ENCODE results near the gene HSPB9.
"Not testable (repeated sequence)": the region's sequence is repeated elsewhere in the genome, so short reads cannot be mapped to it uniquely, and the experiment has no call there.

HSPB9 gene

GRCh38 chr17:42136654-42137051 is 14.0 kb downstream of the HSPB9 start:
- Histone ChIP-seq H3K27me3 (ENCODE audit: insufficient read depth, low read length) (no peaks in the 10 kb centered on the region), H3K4me1 (ENCODE audit: insufficient read depth, low read length) (peaks cover 10% of the 10 kb centered on the region; the same call in 1 of the 2 replicates), H3K36me3 (ENCODE audit: insufficient read depth, low read length) (peaks cover 10% of the 10 kb centered on the region), H3K9ac (ENCODE audit: low read depth, low read length) (no peak overlapping the region), H3K4me3 (ENCODE audit: low read length) (no peak overlapping the region), H3K27ac (ENCODE audit: low read depth, low read length) (no peak overlapping the region), H3K9me3 (ENCODE audit: insufficient read depth, low read depth, low read length) (no peaks in the 10 kb centered on the region)
- WGBS, result 95% methylated on average over 3 of the region's 3 CpGs

- no peak overlapping the region for H3K27ac ChIP-seq (ENCODE audit: low read depth, low read length)
- peaks cover 12% of the 10 kb centered on the region for H3K36me3 ChIP-seq (ENCODE audit: insufficient read depth, low read length)
- no peak overlapping the region for H3K4me3 ChIP-seq (ENCODE audit: low read length)
- no peak overlapping the region for H3K9ac ChIP-seq (ENCODE audit: low read depth, low read length)
- 0 out of 2 replicates have a peak, but pooled peaks cover 5% of the 10 kb centered on the region for H3K4me1 ChIP-seq (ENCODE audit: insufficient read depth, low read length)
- H3K27me3 ChIP-seq (ENCODE audit: insufficient read depth, low read length), result no peaks in the 10 kb centered on the region
- 91% methylated on average over 7 of the region's 7 CpGs for WGBS
- no peaks in the 10 kb centered on the region for H3K9me3 ChIP-seq (ENCODE audit: insufficient read depth, low read depth, low read length)
These were observed 16.3 kb downstream of the HSPB9 start for GRCh38 chr17:42138749-42139492.

GRCh38 chr17:42140690-42141089 is 18.1 kb downstream of the HSPB9 start:
- H3K9ac ChIP-seq (ENCODE audit: low read depth, low read length); H3K4me3 ChIP-seq (ENCODE audit: low read length); H3K27me3 ChIP-seq (ENCODE audit: insufficient read depth, low read length); H3K4me1 ChIP-seq (ENCODE audit: insufficient read depth, low read length); H3K9me3 ChIP-seq (ENCODE audit: insufficient read depth, low read depth, low read length); H3K27ac ChIP-seq (ENCODE audit: low read depth, low read length): not testable (repeated sequence)
- WGBS, result 89% methylated on average over 7 of the region's 7 CpGs
- H3K36me3 ChIP-seq (ENCODE audit: insufficient read depth, low read length), result peaks cover 17% of the 10 kb centered on the region

- no peak overlapping the region for H3K27ac ChIP-seq (ENCODE audit: low read depth, low read length)
- H3K9me3 ChIP-seq (ENCODE audit: insufficient read depth, low read depth, low read length), result no peaks in the 10 kb centered on the region
- 95% methylated on average over 8 of the region's 8 CpGs for WGBS
- H3K36me3 ChIP-seq (ENCODE audit: insufficient read depth, low read length), result peaks cover 17% of the 10 kb centered on the region
- H3K9ac ChIP-seq (ENCODE audit: low read depth, low read length), result no peak overlapping the region
- no peaks in the 10 kb centered on the region for H3K27me3 ChIP-seq (ENCODE audit: insufficient read depth, low read length)
- H3K4me1 ChIP-seq (ENCODE audit: insufficient read depth, low read length), result no peaks in the 10 kb centered on the region
- no peak overlapping the region for H3K4me3 ChIP-seq (ENCODE audit: low read length)
These were observed 18.8 kb downstream of the HSPB9 start for GRCh38 chr17:42141382-42141781.

GRCh38 chr17:42142371-42142896 is 19.8 kb downstream of the HSPB9 start:
- H3K27ac ChIP-seq (ENCODE audit: low read depth, low read length), result no peak overlapping the region
- H3K9ac ChIP-seq (ENCODE audit: low read depth, low read length), result no peak overlapping the region
- no peaks in the 10 kb centered on the region for H3K4me1 ChIP-seq (ENCODE audit: insufficient read depth, low read length)
- WGBS, result 94% methylated on average over 7 of the region's 7 CpGs
- H3K9me3 ChIP-seq (ENCODE audit: insufficient read depth, low read depth, low read length), result no peaks in the 10 kb centered on the region
- H3K4me3 ChIP-seq (ENCODE audit: low read length), result no peak overlapping the region
- no peaks in the 10 kb centered on the region for H3K27me3 ChIP-seq (ENCODE audit: insufficient read depth, low read length)
- H3K36me3 ChIP-seq (ENCODE audit: insufficient read depth, low read length), result peaks cover 21% of the 10 kb centered on the region

GRCh38 chr17:42143138-42143537 is 20.5 kb downstream of the HSPB9 start:
- H3K9me3 ChIP-seq (ENCODE audit: insufficient read depth, low read depth, low read length); H3K27ac ChIP-seq (ENCODE audit: low read depth, low read length); H3K4me1 ChIP-seq (ENCODE audit: insufficient read depth, low read length); H3K27me3 ChIP-seq (ENCODE audit: insufficient read depth, low read length); H3K9ac ChIP-seq (ENCODE audit: low read depth, low read length); H3K4me3 ChIP-seq (ENCODE audit: low read length): not testable (repeated sequence)
- peaks cover 21% of the 10 kb centered on the region for H3K36me3 ChIP-seq (ENCODE audit: insufficient read depth, low read length)
- 97% methylated on average over 4 of the region's 4 CpGs for WGBS

- WGBS, result 97% methylated on average over 13 of the region's 13 CpGs
These were observed 24.5 kb downstream of the HSPB9 start for GRCh38 chr17:42146911-42147607.

GRCh38 chr17:42153919-42154742 is 31.5 kb downstream of the HSPB9 start:
- H3K9ac ChIP-seq (ENCODE audit: low read depth, low read length), result peak overlapping the region; percentile 77
- H3K36me3 ChIP-seq (ENCODE audit: insufficient read depth, low read length), result peaks cover 4% of the 10 kb centered on the region; the same call in 1 of the 2 replicates
- peaks cover 5% of the 10 kb centered on the region; the same call in 1 of the 2 replicates for H3K4me1 ChIP-seq (ENCODE audit: insufficient read depth, low read length)
- H3K4me3 ChIP-seq (ENCODE audit: low read length), result peak overlapping the region; percentile 89
- H3K9me3 ChIP-seq (ENCODE audit: insufficient read depth, low read depth, low read length), result no peaks in the 10 kb centered on the region
- no peaks in the 10 kb centered on the region for H3K27me3 ChIP-seq (ENCODE audit: insufficient read depth, low read length)
- peak overlapping the region; percentile 36; the same call in 1 of the 2 replicates for H3K27ac ChIP-seq (ENCODE audit: low read depth, low read length)
- 16% methylated on average over 9 of the region's 15 CpGs for WGBS

More at GRCh38 chr17:42146911-42147607, 24.5 kb downstream of the HSPB9 start:
- Histone ChIP-seq H3K4me1 (ENCODE audit: insufficient read depth, low read length) (no peaks in the 10 kb centered on the region), H3K9me3 (ENCODE audit: insufficient read depth, low read depth, low read length) (no peaks in the 10 kb centered on the region), H3K4me3 (ENCODE audit: low read length) (no peak overlapping the region), H3K9ac (ENCODE audit: low read depth, low read length) (no peak overlapping the region), H3K36me3 (ENCODE audit: insufficient read depth, low read length) (peaks cover 26% of the 10 kb centered on the region), H3K27ac (ENCODE audit: low read depth, low read length) (no peak overlapping the region), H3K27me3 (ENCODE audit: insufficient read depth, low read length) (no peaks in the 10 kb centered on the region)

GRCh38 chr17:42155614-42156045 is 33.0 kb downstream of the HSPB9 start:
- peaks cover 5% of the 10 kb centered on the region; the same call in 1 of the 2 replicates for H3K4me1 ChIP-seq (ENCODE audit: insufficient read depth, low read length)
- WGBS, result 6% methylated on average over 17 of the region's 17 CpGs

GRCh38 chr17:42159796-42160530 is 37.4 kb downstream of the HSPB9 start:
- Histone ChIP-seq H3K27ac (ENCODE audit: low read depth, low read length) (no peak overlapping the region), H3K27me3 (ENCODE audit: insufficient read depth, low read length) (no peaks in the 10 kb centered on the region), H3K4me3 (ENCODE audit: low read length) (no peak overlapping the region), H3K4me1 (ENCODE audit: insufficient read depth, low read length) (no peaks in the 10 kb centered on the region), H3K9ac (ENCODE audit: low read depth, low read length) (no peak overlapping the region), H3K9me3 (ENCODE audit: insufficient read depth, low read depth, low read length) (no peaks in the 10 kb centered on the region), H3K36me3 (ENCODE audit: insufficient read depth, low read length) (no peaks in the 10 kb centered on the region)
- WGBS, result 91% methylated on average over 14 of the region's 14 CpGs

More at GRCh38 chr17:42155614-42156045, 33.0 kb downstream of the HSPB9 start:
- Histone ChIP-seq H3K4me3 (ENCODE audit: low read length) (peak overlapping the region; percentile 89), H3K9ac (ENCODE audit: low read depth, low read length) (peak overlapping the region; percentile 65), H3K9me3 (ENCODE audit: insufficient read depth, low read depth, low read length) (no peaks in the 10 kb centered on the region), H3K27ac (ENCODE audit: low read depth, low read length) (0 out of 2 replicates have a peak overlapping the region, but pooled peaks have one; percentile 3), H3K36me3 (ENCODE audit: insufficient read depth, low read length) (no peaks in the 10 kb centered on the region), H3K27me3 (ENCODE audit: insufficient read depth, low read length) (no peaks in the 10 kb centered on the region)

All from HUES64 (cell line).